ENCODE measurements around the gene GOLGA8A.
"Not testable (repeated sequence)": the region's sequence is repeated elsewhere in the genome, so short reads cannot be mapped to it uniquely, and the experiment has no call there.

The GOLGA8A gene

GRCh38 chr15:34437687-34438086 is at the start of gene GOLGA8A:
Gene GOLGA8A (minus strand): TSS chr15:34437808. CDS start chr15:34389691, 48,117 bp downstream.
- DNase-seq, result peak; percentile 54

DNA sequence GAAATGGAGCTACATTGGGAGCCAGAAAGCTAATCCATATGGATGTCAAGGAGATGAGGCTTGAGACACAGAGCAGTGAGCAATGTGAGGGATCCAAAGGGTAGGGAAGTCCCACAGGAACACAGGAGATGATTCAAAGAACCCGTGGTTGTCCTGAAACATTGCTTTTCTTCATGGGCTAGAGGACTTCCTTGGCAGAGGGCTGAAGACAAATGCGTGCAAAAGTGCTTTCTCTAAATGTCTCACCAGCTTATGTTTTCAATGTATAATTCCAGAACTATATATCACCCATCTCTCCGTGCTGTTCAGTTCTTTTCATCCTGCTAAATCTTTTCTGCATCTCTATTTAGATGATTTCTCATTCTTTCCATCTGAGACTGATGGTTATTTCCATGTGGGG is 46.0 kb upstream of the GOLGA8A start:
- DNase-seq, result no peak

DNA sequence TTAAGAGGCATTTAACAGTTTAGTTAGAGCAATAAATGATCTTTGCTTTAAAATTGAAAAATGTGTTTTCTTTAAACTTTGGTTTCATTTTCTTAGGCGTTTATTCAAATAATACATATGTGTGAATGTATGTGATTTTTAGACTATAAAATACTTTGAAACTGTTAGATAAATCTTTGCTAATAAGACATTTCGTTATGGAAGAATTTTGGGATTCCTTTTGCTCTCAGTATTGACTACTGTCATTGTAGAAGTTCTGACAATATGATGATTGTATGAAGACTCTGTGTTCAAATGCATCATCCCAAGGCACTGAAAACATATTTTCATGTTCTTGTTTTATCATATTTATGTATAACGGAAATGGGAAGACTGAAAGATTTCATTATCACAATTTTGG is 43.8 kb upstream of the GOLGA8A start:
- DNase-seq, result no peak

DNA sequence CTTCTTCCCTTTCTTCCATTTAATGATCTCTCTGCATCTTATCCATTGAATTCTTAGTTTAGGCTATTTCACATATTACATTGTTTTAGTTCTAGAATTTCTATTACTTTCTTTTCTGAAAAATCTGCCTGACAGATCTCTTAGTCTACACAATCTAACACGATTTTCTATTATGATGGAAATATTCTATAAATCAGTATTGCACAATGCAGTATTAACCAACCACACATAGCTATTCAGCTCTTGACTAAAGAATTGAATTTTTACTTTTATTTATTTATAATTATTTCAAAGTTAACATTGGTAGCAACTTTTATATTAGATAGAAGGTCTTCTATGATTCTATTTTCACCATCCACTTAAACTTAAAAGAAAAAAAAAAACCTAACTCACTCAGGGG is 36.2 kb upstream of the GOLGA8A start:
- no peak for DNase-seq

- DNase-seq, result no peak
Measured at GRCh38 chr15:34472947-34473346, 35.3 kb upstream of the GOLGA8A start.

DNA sequence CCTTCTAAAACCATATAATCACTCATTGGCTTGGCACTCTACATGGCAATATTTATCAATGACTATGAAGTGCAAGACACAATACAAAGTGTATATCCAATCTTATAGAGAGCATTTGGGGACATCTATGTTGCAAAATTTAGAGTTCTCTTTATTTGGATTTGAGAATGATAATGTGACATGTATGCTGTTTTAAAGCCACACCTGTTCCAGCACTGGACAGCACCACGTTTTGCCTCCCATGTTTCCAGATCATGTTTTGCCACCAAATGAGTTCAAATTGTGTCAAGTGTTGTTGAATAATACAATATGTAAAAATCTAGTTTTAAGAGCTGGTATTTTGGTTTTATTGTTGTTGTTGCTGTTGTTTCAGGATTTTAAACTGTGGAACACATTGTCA is 33.3 kb upstream of the GOLGA8A start:
- no peak for DNase-seq

DNA sequence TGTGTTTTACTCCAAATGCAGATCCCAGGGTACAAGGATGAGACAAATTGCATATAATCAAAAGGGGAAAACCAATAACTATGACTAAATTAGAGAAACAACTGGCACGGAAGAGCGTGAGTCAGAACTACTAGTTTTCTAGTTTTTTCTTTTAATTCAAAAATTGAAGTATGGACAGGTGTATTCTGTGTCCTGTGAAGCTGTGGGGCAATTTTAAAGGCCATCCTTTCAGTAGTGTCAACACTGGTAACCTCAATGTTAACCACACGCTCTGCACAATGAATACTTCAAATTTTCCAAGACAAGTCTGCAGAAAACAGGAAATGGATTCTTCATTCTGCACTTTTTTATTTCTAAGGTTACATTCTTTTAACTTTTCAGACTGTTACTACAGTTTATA is 32.5 kb upstream of the GOLGA8A start:
- no peak for DNase-seq

GRCh38 chr15:34461730-34462129 is 24.1 kb upstream of the GOLGA8A start:
- DNase-seq, result no peak

- no peak for DNase-seq
Measured at GRCh38 chr15:34460451-34460850, 22.8 kb upstream of the GOLGA8A start.

GRCh38 chr15:34456658-34457057 is 19.1 kb upstream of the GOLGA8A start:
- no peak for DNase-seq

- no peak for DNase-seq
Measured at GRCh38 chr15:34442891-34443290, 5.3 kb upstream of the GOLGA8A start.

GRCh38 chr15:34439878-34440277 is 2.3 kb upstream of the GOLGA8A start:
- DNase-seq, result no peak

DNA sequence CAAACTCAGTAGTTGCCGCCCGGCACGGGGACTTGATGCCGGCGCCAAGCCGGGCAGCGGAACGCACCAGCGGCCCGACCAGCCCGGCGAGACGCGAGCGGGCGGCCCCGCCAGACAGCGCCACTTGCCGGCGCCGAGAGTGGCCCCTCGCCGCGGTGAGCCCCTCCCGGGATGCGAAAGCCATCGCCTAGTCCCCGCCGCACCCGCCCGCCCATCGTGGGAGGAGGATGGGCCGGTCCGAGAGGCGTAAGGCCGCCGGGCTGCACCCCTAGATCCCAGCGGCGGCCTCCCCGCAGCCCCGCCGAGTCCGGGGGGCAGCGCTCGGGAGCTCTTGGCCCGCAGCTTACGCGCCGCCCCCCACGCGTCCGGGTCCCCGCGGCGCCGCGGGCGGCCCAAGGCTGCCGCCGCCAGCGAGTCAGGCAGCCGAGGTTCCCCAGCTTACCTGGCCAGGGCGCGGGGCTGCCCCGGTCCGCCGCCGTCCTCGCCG is 609 bp downstream of the GOLGA8A start:
- no peak for DNase-seq

DNA sequence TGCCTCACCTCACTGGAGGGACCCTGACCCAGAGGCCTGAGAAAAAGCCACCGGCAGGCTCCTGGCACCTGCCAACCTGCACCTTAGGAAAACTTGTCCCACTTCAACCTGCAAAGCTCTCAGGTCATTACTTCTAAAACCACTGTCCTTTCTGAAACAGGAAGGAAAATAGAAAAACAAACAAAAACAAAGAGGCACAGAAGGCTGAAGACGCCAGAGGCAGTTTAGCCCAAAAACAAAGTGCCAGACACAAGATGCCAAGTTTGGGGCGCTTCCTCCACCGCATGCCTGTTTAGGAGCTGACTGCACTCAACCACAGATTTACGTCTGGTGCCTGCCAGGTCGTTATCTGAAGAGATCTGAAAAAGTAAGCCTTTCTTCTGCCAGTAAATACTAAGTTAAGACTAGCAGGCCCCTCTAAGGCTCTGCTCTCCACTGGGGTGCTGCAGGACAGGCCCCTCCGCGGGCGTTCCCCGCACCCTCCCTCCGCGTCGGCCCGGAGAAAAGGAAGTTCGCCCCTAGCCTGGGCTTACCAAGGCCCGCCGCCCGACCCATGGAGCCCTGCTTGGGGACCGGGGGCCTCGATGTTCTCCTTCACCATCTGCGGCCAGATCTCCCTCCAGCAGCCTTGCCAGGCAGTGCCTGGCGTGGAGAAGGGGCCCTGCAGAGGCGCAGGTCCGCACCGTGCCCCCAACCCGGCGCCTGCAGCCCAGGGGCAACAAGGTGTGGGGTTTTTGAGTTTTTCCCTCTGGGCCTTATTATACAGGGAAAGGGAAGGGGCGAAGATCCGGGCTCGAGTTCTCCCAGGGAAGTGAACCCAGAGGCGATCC is 1.3 kb downstream of the GOLGA8A start:
- DNase-seq, result no peak

DNA sequence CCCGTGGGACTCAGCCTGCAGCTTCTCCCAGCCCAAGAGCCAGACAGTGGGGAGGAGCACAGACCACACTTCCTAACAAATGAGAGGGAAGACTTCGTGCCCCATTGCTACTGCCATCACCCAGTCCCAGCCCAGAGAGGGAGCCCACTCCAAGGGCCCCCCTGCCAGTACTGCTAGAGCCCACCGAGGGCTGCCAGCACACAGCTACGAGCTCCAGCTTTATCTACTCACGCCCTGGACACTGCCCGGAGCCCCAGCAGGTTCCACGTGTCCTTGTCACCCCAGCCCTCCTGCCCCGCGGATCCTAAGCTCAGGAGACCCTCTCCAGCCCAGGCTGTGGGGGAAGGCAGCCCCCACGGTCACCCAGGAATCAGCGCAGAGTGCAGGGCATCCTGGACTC is 1.9 kb downstream of the GOLGA8A start:
- no peak for DNase-seq

- no peak for DNase-seq
Measured at GRCh38 chr15:34434627-34435305, 2.8 kb downstream of the GOLGA8A start.

DNA sequence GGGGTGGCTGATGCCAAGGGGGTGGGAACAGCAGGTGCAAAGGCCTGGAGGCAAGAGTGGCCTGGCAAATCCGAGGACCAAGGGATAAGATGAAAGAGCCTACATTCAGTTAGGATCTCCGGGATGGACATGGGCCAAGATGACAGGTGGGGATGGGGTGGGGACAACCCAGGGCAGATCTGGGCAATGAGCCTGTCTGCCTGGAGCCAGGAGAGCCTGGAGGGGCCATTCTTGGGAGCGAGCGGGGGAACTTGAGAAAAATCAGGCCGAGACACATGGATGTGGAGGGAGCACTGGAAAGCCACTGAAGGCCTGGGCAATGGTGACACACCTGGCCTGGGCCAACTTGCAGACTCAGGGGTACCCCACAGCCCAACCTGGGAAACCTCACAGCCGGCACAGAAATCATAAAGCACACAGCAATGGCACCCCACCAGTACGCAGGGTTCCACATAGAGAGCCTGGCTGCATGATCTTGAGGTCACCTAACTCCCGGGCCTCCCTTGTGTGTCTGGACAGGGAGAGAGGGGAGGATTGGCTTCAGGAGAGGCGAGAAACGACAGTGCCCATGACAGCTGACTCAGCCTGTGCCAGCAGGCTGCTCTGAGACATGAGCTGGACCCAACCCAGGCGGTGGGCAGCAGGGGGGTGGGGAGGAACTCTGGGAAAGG is 3.5 kb downstream of the GOLGA8A start:
- DNase-seq, result not testable (repeated sequence)

DNA sequence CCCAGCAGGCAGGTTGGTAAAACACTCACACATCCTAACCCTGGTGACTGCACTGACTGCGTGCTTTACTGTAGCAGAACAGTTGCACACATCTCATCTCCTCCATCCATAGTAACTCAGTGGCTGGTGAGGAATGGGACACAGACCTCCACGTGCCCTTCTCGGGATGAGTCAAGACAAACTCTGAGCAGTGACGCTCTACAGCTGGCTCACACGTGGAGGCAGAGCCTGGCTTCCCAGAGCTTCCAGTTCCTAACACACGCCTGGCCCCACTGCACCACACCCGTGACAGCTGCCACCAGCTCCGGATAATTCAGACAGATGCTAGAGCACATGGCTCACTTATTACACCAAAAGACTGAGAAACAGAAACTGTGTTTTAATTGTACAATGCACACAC is 7.0 kb downstream of the GOLGA8A start:
- DNase-seq, result not testable (repeated sequence)

DNA sequence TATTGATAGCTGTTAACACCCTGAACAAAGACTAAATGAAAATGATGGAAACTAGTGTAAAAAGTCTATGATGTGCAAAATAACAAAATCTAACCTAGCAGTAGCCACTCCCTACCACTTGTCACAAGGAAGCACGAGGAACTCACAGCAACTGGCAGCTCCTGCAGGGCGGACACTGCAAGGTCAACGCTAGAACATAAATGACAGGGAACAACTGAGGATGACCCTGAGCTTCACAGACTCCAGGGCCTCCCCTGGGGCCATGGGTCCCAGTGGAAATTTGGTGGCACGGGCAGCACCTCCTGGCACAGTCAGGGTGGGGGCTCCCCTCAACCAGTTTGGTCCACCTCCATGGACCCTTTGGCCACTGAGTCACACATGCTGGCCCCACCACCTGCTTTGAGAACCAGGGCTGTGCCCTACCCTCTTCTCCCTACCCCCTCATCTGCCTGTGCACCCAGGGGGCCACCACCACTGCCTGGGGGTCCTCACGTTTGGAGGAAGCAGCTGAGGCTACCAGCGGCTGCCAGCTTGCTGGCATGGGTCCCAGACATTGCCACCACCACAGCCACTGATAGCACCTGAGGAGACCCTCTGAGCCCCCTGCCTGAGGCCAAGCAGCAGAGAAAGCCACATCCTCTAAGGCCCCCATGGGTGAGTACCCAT is 14.1 kb downstream of the GOLGA8A start:
- DNase-seq, result not testable (repeated sequence)

- not testable (repeated sequence) for DNase-seq
Measured at GRCh38 chr15:34420953-34421352, 16.7 kb downstream of the GOLGA8A start.

DNA sequence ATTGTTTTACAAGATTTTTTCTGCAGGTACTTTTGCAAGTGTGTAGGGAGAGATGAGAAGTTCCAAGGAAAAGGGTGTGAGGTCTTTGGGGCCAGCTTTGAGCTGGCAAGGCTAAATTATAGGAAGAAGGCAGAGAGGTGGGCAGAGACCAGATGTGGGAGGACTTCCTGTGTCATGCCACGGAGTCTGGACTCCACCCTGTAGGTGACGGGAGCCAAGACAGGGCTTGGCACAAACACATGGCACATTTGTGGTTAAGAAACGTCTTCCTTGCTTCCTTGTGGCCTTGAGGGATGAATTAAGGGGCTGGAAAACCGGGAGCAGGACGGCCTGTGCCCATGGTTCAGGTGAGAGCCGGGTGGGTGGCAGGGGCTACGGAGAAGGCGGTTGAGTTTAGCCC is 19.2 kb downstream of the GOLGA8A start:
- DNase-seq, result not testable (repeated sequence)

DNA sequence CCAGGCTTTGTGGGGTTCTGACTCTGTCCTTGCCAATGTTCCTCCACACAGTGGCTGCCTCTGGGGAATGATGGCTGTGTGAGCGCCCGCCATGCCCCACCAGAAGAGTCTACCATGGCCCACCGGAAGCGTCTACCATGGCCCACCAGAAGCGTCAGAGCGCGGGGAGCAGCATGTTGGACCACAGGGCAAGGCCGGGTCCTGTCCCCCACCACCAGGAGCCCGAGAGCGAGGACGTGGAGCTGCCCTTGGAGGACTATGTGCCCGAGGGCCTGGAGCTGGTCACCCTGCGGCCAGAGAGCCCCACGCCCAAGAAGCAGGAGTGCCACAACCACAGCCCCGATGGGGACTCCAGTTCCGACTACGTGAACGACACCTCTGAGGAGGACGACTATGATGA is 28.1 kb downstream of the GOLGA8A start:
- not testable (repeated sequence) for DNase-seq

GRCh38 chr15:34408973-34409372 is 28.6 kb downstream of the GOLGA8A start:
- not testable (repeated sequence) for DNase-seq
